ENCODE measurements around the gene ADAMTSL3.
"Not testable (repeated sequence)": the region's sequence is repeated elsewhere in the genome, so short reads cannot be mapped to it uniquely, and the experiment has no call there.

DNA sequence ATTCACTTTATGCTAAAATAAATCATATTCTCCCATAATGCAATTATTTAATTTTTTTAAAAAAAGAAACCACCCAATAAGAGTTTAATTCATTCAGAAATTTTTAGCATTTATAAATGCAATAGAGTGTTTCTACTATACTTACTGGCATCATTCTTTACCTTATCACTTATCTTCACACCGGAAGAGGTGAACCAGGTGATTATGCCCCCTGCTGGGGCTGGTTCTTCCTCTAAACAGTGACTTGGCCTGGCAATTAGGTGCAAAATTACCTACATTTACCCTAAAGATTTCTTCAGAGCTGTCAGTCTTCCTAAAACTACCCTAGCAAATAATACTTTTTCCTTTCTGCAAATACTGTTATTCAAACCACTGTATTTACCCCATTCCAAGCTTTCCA, 397.2 kb downstream of the ADAMTSL3 start:
- TF ChIP-seq CTCF (IDR thresholded peaks at IDR 0.05); CREM (CRISPR knock-in tag; IDR thresholded peaks at IDR 0.05); KAT7 (CRISPR knock-in tag; IDR thresholded peaks at IDR 0.05; ENCODE audit: borderline replicate concordance); ATF1 (CRISPR knock-in tag; IDR thresholded peaks at IDR 0.05); NFE2L1 (CRISPR knock-in tag; IDR thresholded peaks at IDR 0.05); FOXP1 (CRISPR knock-in tag; IDR thresholded peaks at IDR 0.05; ENCODE audit: borderline replicate concordance); SMAD3 (CRISPR knock-in tag; IDR thresholded peaks at IDR 0.05; ENCODE audit: borderline replicate concordance); ZNF138 (CRISPR knock-in tag; conservative IDR thresholded peaks at IDR 0.05); MLX (CRISPR knock-in tag; IDR thresholded peaks at IDR 0.05); ZBTB43 (CRISPR knock-in tag; IDR thresholded peaks at IDR 0.05): not testable (repeated sequence)
- TF ChIP-seq, protein P1, sequence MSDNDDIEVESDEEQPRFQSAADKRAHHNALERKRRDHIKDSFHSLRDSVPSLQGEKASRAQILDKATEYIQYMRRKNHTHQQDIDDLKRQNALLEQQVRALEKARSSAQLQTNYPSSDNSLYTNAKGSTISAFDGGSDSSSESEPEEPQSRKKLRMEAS (CRISPR knock-in tag; IDR thresholded peaks at IDR 0.05), result not testable (repeated sequence)
- TF ChIP-seq, protein P2, sequence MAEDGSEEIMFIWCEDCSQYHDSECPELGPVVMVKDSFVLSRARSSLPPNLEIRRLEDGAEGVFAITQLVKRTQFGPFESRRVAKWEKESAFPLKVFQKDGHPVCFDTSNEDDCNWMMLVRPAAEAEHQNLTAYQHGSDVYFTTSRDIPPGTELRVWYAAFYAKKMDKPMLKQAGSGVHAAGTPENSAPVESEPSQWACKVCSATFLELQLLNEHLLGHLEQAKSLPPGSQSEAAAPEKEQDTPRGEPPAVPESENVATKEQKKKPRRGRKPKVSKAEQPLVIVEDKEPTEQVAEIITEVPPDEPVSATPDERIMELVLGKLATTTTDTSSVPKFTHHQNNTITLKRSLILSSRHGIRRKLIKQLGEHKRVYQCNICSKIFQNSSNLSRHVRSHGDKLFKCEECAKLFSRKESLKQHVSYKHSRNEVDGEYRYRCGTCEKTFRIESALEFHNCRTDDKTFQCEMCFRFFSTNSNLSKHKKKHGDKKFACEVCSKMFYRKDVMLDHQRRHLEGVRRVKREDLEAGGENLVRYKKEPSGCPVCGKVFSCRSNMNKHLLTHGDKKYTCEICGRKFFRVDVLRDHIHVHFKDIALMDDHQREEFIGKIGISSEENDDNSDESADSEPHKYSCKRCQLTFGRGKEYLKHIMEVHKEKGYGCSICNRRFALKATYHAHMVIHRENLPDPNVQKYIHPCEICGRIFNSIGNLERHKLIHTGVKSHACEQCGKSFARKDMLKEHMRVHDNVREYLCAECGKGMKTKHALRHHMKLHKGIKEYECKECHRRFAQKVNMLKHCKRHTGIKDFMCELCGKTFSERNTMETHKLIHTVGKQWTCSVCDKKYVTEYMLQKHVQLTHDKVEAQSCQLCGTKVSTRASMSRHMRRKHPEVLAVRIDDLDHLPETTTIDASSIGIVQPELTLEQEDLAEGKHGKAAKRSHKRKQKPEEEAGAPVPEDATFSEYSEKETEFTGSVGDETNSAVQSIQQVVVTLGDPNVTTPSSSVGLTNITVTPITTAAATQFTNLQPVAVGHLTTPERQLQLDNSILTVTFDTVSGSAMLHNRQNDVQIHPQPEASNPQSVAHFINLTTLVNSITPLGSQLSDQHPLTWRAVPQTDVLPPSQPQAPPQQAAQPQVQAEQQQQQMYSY (CRISPR knock-in tag; IDR thresholded peaks at IDR 0.05), result not testable (repeated sequence)
